K562 (cell line): ENCODE measurements around the gene EDRF1. TPM values are rescaled to one million over a fixed set of nuclear protein-coding genes. Genes with fewer than 3 reads are reported as not detected.

Experiments used
- CHD7 ChIP-seq: fragments of 200-600 bp; sonication (generic); IDR thresholded peaks from one replicate; pipeline ENCODE4 v1.6.1; 2012; ENCODE audit warnings: mild to moderate bottlenecking, low read depth, low read length, inconsistent platforms
- PATZ1 ChIP-seq: fragments of 250-450 bp; sonication (Bioruptor Pico); IDR thresholded peaks from 2 replicates; pipeline ENCODE4 v1.5.0; 2020; ENCODE audit warnings: mild to moderate bottlenecking, borderline replicate concordance
- POLR2AphosphoS5 ChIP-seq: IDR thresholded peaks from 2 replicates; pipeline ENCODE4 v1.6.1; 2011; ENCODE audit warnings: mild to moderate bottlenecking, low read depth, low read length, moderate library complexity; ENCODE audit not compliant: control insufficient read depth, insufficient read depth
- REST ChIP-seq, 2 experiments: fragments of 450-650 bp; formaldehyde crosslinking in 1 of 2; IDR thresholded peaks; 2 replicates each; pipeline versions ENCODE4 v1.4.0 to v1.6.1; 2014 to 2020; ENCODE audit warnings: mild to moderate bottlenecking in 2 of 2, borderline replicate concordance in 1 of 2, low read depth in 1 of 2
- SRSF7 ChIP-seq: fragments of 200-400 bp; formaldehyde crosslinking; optimal IDR thresholded peaks from 2 replicates; pipeline ENCODE3; 2017; ENCODE audit warnings: mild to moderate bottlenecking, low read depth, low read length
- polyA plus RNA-seq, 8 experiments: library from polyadenylated mRNA; depleted of rRNA in 4 of 8; stranded (reverse) in 5 of 8; unstranded in 3 of 8; fragments of >200 nt; fragmentation: Nextera tagmentation in 2 of 8; fragmentation: Illumina TruSeq in 1 of 8; extraction: Ambion mirVana in 2 of 8; extraction: Trizol in 1 of 8; gene quantifications; 2 replicates each; pipeline versions ENCODE4 v1.2.1 to v1.2.3, GENCODE V29; 2011 to 2014; ENCODE audit warnings: inconsistent platforms in 1 of 8, missing spikeins in 1 of 8
- total RNA-seq, 7 experiments: library from RNA; depleted of rRNA in 6 of 7; stranded (reverse); fragments of >200 nt in 6 of 7; fragmentation: Illumina TruSeq in 2 of 7; extraction: Trizol in 2 of 7; gene quantifications; 2 replicates each; pipeline versions ENCODE4 v1.2.1 to v1.2.3, GENCODE V29; 2011 to 2021; ENCODE audit warnings: low replicate concordance in 1 of 7

The EDRF1 gene
- total and polyA plus RNA-seq, 9 of the 15 experiments (the other 6 are each of a cell fraction or from before 2014, with no cell fraction given): 7.6 to 26.0 (median 18.6) TPM

GRCh38 chr10:125683063-125683462, 36.4 kb upstream of the EDRF1 start, which contains the start of gene TEX36 (continued):
- TF ChIP-seq CHD7 (no peak), POLR2AphosphoS5 (no peak), SRSF7 (no peak), PATZ1 (no peak), REST (IDR thresholded peaks at IDR 0.05; ENCODE audit: borderline replicate concordance) (no peak), REST (CRISPR knock-in tag; IDR thresholded peaks at IDR 0.05; ENCODE audit: low read depth) (no peak)
